IPS DF 6.9 (cell line): ENCODE results near the gene IGFL4.

Experiments used
- DNase-seq: peaks from one replicate; pipeline ENCODE4 v3.0.0-alpha.2; 2013; ENCODE audit warnings: low read depth, low spot score
- H3K27ac ChIP-seq: one replicate; pipeline ENCODE4 v1.5.1; 2013; ENCODE audit warnings: low read length, control low read depth
- H3K27me3 ChIP-seq: 2 replicates; pipeline ENCODE4 v1.6.1; 2013; ENCODE audit warnings: mild to moderate bottlenecking, low read length; ENCODE audit not compliant: control insufficient read depth, insufficient read depth
- H3K36me3 ChIP-seq: 2 replicates; pipeline ENCODE4 v1.6.1; 2013; ENCODE audit warnings: low read length; ENCODE audit not compliant: control insufficient read depth, insufficient read depth
- H3K4me1 ChIP-seq: 2 replicates; pipeline ENCODE4 v1.6.1; 2013; ENCODE audit warnings: low read length; ENCODE audit not compliant: control insufficient read depth, insufficient read depth
- H3K4me3 ChIP-seq: 2 replicates; pipeline ENCODE4 v1.5.1; 2013; ENCODE audit warnings: mild to moderate bottlenecking, low read length
- H3K9me3 ChIP-seq: 2 replicates; pipeline ENCODE4 v1.6.1; 2013; ENCODE audit warnings: low read length, inconsistent platforms; ENCODE audit not compliant: control insufficient read depth, insufficient read depth
- WGBS: extraction: QIAGEN DNeasy Blood & Tissue Kit; methylation state at CpG from one replicate; pipeline ENCODE4 v1.1.7; 2013; ENCODE audit warnings: mixed read lengths, missing lambda C conversion rate; ENCODE audit not compliant: insufficient read length, insufficient coverage; 5-methylcytosine and 5-hydroxymethylcytosine counted together

The IGFL4 gene

GRCh38 chr19:45995715-45996385 is 45.0 kb downstream of the IGFL4 start:
- H3K27ac ChIP-seq, result no peak overlapping the region
- H3K4me3 ChIP-seq, result peak overlapping the region; percentile 90
- H3K9me3 ChIP-seq, result no peaks in the 10 kb centered on the region
- H3K4me1 ChIP-seq, result peaks cover 4% of the 10 kb centered on the region; the same call in 1 of the 2 replicates
- no peaks in the 10 kb centered on the region for H3K36me3 ChIP-seq
- no CpG with 5 or more reads among the region's 13 CpGs for WGBS
- no peak for DNase-seq
- H3K27me3 ChIP-seq, result no peaks in the 10 kb centered on the region

GRCh38 chr19:45994998-45995714 is 45.6 kb downstream of the IGFL4 start, which contains the start of gene CCDC61:
TSS of gene CCDC61 (plus strand) at chr19:45995467. CDS start at chr19:46003019, 7,552 bp downstream.
- H3K27ac ChIP-seq, result no peak within 1 kb of the TSS
- WGBS, result no CpG with 5 or more reads among the region's 34 CpGs
- DNase-seq, result peak; percentile 98

GRCh38 chr19:45994456-45994997 is 46.3 kb downstream of the IGFL4 start:
- no peak overlapping the region for H3K27ac ChIP-seq
- H3K4me1 ChIP-seq, result peaks cover 2% of the 10 kb centered on the region; the same call in 1 of the 2 replicates
- H3K9me3 ChIP-seq, result no peaks in the 10 kb centered on the region
- H3K4me3 ChIP-seq, result peak overlapping the region; percentile 56; the same call in 1 of the 2 replicates
- H3K27me3 ChIP-seq, result no peaks in the 10 kb centered on the region
- no peak for DNase-seq
- WGBS, result no CpG with 5 or more reads among the region's 8 CpGs
- no peaks in the 10 kb centered on the region for H3K36me3 ChIP-seq

More at GRCh38 chr19:45994998-45995714, 45.6 kb downstream of the IGFL4 start, which contains the start of gene CCDC61:
- Histone ChIP-seq H3K27me3 (no peaks in the 10 kb centered on the region), H3K4me1 (peaks cover 4% of the 10 kb centered on the region; the same call in 1 of the 2 replicates), H3K4me3 (peak within 1 kb of the TSS; percentile 90), H3K9me3 (no peaks in the 10 kb centered on the region), H3K36me3 (no peaks in the 10 kb centered on the region)

- whole genome bisulfite sequencing, result no CpG with 5 or more reads among the region's 12 CpGs
- DNase-seq, result no peak
- Histone ChIP-seq H3K9me3 (no peaks in the 10 kb centered on the region), H3K4me1 (no peaks in the 10 kb centered on the region), H3K4me3 (no peak overlapping the region), H3K27me3 (no peaks in the 10 kb centered on the region), H3K27ac (no peak overlapping the region), H3K36me3 (no peaks in the 10 kb centered on the region)
These were observed 50.6 kb downstream of the IGFL4 start for GRCh38 chr19:45990113-45990728.
